ENCODE measurements around the gene CBX1. TPM values are rescaled to one million over a fixed set of nuclear protein-coding genes. Genes with fewer than 3 reads are reported as not detected.

The CBX1 gene
- polyA plus RNA-seq (2012; ENCODE audit: missing spikeins): 78.8 TPM

DNA sequence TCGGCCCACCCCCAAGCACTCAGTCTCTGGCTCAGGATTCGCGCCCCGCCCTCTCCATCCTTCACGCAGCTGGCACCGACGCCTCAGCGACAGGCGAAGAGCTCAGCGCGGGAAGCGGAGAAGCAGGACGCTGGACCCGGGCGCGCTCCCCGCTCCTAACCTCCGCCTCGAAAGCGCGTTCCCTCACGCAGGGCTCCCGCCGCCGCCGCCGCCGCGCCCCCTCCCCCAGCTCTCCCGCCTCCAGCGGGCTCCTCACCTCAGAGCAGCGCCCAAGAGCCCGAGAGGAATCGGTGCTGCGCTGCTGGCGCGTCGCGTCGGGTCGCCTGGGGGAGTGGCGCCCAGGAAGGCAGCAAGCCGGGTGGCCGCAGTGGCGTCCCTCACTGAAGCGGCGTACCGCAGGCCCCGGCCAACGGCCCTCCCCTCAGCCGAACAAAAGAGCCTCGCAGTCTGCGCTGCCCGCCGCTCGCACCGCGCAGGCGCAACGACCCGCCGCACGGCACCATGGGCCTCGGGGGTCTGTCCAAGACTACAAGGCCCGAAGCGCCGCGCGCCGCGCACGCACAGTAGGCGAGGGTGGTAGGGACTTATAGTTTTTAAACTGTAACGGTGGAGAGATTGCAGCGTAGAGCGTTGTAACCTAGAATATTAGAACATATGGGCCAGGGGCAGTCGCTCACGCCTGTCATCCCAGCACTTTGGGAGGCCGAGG, at the start of gene CBX1:
Gene CBX1, minus strand, starts transcription at position 467 of the 709 bp plus-strand sequence. CDS start 24,474 bp downstream, outside the sequence.
- TF ChIP-seq POLR2A (IDR thresholded peaks at IDR 0.05; ENCODE audit: low read depth, low read length) (no peak), TAF1 (IDR thresholded peaks at IDR 0.05; ENCODE audit: borderline replicate concordance, low read depth, low read length) (0 out of 2 replicates have a peak, but pooled peaks have one; percentile 41)
- peak; percentile 86 for FAIRE-seq

DNA sequence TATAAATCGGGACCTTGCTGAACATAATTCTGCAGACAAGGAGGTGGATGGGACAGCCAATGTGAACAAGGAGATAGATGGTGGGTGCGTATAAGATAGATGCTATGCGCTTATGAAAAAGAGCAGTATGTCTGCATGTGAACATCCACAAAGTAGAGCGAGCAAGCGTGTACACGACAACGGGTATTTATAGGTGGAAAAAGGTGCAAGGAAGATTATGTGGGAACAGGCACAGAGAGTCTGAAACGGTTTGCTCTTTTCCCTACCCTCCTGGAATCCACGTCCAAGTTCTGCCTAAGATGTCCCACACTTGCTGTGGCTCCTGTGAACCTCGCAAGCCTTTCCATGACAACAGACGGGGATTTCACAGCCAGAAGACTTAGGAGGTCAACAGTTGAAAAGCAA, 49.3 kb upstream of the CBX1 start:
- FAIRE-seq (no peak), DNase-seq (ENCODE audit: insufficient read length) (no peak)
- TF ChIP-seq POLR2A (IDR thresholded peaks at IDR 0.05; ENCODE audit: low read depth, low read length): no peak
- TF ChIP-seq TAF1 (IDR thresholded peaks at IDR 0.05; ENCODE audit: borderline replicate concordance, low read depth, low read length): no peak
- no peak for TF ChIP-seq POLR2AphosphoS5 (IDR thresholded peaks at IDR 0.05; ENCODE audit: low read depth, low read length)

More for the DNA sequence above, at the start of gene CBX1:
- DNase-seq (ENCODE audit: insufficient read length): peak; percentile 77

DNA sequence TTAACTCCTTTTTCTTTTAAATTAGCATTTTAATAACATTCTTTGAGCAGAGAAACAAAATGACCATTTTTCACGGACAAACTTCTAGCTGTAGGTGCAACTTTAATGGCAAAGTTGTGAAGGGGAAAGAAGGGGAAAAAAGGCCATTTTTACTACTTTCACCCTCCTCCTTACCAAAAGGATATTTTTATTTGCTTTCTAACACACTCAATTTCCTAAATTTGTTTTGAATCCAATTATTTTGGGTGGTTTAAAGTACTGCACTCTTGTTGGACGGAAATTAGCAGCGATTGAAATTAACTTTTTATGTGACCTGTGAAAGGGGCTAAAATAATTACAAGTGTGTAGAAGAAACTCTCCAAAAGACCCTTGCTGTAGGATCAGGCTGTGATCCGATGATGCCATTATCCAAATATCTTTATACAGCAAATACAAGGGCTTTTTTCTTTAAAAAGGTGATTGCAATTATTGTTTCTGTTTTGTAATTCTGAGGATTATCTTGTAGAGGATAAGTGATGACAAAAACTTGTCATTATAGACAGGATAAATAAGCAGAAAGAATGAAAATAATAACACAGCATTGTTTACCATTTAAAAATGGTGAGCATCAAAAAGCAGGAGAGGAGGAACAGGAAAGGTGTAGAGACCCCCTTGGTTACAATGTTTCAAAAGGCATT, 48.6 kb upstream of the CBX1 start:
- TF ChIP-seq TAF1 (IDR thresholded peaks at IDR 0.05; ENCODE audit: borderline replicate concordance, low read depth, low read length) (no peak), POLR2AphosphoS5 (IDR thresholded peaks at IDR 0.05; ENCODE audit: low read depth, low read length) (no peak), POLR2A (IDR thresholded peaks at IDR 0.05; ENCODE audit: low read depth, low read length) (no peak)
- no peak for FAIRE-seq
- DNase-seq (ENCODE audit: insufficient read length): no peak

DNA sequence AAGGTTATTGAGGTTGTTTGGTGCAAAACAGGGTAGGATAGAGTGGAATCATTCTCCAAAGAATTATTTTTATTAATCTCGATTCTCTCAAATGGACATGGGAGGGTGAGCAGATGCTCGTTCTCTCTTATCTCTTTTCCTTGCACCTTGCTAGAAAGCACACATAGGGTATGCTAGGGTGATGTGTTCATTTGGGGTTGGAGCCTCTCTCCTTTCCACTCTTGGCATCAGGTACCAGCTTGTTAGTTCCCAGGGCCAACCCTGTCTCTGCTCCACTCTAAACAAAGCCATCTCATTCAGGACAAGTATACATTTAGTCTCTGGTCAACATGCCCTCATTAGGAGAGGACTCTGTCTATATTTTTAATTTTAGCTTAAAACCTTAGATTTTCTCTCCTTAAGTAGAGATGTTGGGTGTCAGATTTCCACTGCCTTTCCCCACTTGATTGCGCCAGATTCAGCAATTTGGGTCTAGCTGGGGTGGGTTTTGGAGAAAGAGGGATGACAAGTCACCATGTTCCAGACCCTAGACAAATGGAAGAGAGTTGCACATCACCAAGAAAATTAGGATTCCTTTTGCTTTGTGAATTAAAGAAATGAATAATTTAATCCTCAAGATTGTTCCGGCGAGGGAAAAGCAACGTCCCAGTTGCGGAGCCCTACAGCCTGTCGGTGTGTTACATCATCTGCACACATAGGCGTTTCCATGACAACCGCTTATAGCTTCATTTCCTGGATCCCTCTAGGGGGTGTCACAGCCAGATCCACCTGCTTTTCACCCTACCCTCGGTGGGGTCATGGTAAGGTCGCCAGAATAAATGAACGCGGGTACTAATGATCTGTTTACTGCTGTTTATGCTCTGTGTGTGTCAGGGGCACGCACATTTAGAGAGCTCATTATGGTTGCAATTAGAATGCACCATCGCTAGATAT, 47.8 kb upstream of the CBX1 start:
- FAIRE-seq (no peak), DNase-seq (ENCODE audit: insufficient read length) (no peak)
- TF ChIP-seq POLR2AphosphoS5 (IDR thresholded peaks at IDR 0.05; ENCODE audit: low read depth, low read length): no peak
- TF ChIP-seq POLR2A (IDR thresholded peaks at IDR 0.05; ENCODE audit: low read depth, low read length): no peak
- TF ChIP-seq TAF1 (IDR thresholded peaks at IDR 0.05; ENCODE audit: borderline replicate concordance, low read depth, low read length): no peak

DNA sequence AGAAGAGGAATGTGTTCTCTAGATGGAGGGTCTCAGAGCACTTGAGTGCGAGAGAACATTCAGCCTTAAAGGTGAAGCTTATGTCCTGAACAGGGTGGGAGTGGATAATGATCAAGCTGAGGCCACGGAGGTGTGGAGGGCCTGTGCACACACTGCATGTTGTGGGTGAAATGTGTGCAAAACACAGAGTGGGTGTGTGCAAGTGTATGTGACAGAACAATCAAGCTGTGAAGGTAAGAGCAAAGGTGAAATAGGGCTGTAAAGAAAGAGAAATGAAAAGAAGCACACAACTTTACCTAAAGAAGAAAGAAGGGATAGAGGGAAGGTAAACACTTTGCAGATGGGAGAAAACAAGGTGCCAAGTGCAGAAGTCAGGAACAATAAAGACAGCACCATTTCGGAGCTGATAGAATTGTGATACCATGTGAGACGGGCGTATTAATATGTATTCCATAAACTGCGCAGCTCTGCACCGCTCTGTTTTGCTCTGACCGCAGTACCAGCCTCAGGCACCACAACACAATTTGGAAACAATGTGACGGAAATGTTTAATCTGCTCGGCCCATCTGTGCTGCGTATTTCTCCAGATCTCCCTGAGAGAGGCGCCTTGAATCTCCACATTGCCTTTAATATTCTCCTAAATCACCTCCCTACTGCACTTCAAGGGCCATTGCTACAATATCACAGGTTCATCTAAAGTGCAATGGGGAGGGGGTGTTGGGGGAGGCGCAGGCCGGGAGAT, 46.9 kb upstream of the CBX1 start:
- DNase-seq (ENCODE audit: insufficient read length) (no peak), FAIRE-seq (no peak)
- no peak for TF ChIP-seq TAF1 (IDR thresholded peaks at IDR 0.05; ENCODE audit: borderline replicate concordance, low read depth, low read length)
- no peak for TF ChIP-seq POLR2AphosphoS5 (IDR thresholded peaks at IDR 0.05; ENCODE audit: low read depth, low read length)

DNA sequence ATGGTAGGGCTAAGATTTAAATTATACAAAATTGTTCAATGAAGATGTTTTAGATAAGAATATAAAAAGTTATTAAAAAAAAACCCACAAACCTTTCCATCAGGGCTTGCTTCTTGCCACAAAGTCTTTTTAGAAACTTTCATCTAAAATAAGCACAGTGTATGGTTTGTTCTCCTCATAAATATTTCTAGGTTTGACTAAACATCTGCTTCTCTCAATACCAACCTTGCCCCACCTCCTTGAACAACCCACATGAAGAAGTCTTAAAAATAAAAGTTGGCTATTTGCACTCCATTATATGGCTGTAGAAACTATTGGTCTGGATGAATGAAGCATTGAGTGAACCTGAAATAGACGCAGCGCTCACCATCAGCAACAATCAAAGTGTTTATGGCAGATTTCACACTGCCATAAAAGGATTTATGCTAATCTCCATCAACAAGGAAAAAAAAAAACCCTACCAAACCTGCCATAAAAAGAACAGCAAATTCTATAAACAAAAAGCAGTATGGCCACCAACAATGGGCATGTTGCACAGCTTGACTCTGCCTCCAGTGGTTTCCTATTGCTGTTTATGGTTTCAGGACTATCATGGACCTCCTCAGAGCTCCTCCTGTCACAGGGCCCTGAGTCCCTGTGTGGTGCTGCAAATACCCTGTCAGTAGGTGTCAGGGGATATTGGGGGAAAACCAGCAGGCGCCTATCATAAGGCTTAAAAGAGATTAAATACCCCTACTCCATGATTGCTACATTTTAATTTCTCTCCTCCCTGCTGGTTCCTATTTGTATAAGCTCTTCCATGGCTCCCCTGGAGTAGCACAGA, 43.9 kb upstream of the CBX1 start:
- FAIRE-seq (no peak), DNase-seq (ENCODE audit: insufficient read length) (no peak)
- no peak for TF ChIP-seq TAF1 (IDR thresholded peaks at IDR 0.05; ENCODE audit: borderline replicate concordance, low read depth, low read length)
- no peak for TF ChIP-seq POLR2A (IDR thresholded peaks at IDR 0.05; ENCODE audit: low read depth, low read length)
- no peak for TF ChIP-seq POLR2AphosphoS5 (IDR thresholded peaks at IDR 0.05; ENCODE audit: low read depth, low read length)

DNA sequence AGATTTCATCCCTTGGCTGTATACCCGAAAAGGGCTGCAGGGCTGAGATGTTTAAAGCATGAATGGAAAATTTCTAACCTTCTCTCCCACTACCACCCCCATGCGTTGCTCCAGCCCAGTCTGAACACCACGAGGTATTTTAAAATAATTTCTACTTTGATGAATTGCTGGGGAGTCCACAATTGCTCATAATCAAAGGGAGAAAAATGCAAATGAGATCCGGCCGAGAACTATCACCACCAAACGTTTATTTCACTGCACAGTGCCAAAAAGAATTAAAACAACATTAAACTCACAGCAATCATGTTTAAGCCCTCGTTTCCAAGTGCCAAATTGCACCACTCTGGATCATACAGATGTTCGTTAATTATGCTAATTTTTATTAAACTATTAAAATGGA, 43.0 kb upstream of the CBX1 start:
- TF ChIP-seq TAF1 (IDR thresholded peaks at IDR 0.05; ENCODE audit: borderline replicate concordance, low read depth, low read length): no peak
- no peak for TF ChIP-seq POLR2A (IDR thresholded peaks at IDR 0.05; ENCODE audit: low read depth, low read length)
- no peak for TF ChIP-seq POLR2AphosphoS5 (IDR thresholded peaks at IDR 0.05; ENCODE audit: low read depth, low read length)
- no peak for DNase-seq (ENCODE audit: insufficient read length)
- no peak for FAIRE-seq

DNA sequence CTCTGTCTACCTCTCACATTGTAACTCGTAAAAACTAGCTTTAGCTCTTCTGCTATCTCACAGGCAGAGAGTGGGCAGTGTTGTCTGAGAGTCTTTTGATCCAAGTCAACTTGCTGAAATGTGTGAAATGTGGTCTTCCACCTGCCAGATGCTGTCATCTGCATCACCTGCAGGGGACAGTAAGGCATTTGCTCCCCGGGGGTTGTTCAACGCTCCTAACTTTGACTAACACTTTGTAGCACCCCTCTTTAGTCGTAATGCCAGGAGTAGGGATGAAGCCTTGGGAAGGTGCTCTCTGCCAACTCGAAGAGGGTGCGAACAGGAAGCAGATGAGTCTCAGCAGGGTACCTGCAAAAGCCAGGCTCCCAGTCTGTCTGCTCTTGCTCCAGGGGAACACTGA, 42.4 kb upstream of the CBX1 start:
- DNase-seq (ENCODE audit: insufficient read length): no peak
- no peak for FAIRE-seq
- TF ChIP-seq TAF1 (IDR thresholded peaks at IDR 0.05; ENCODE audit: borderline replicate concordance, low read depth, low read length) (no peak), POLR2A (IDR thresholded peaks at IDR 0.05; ENCODE audit: low read depth, low read length) (no peak), POLR2AphosphoS5 (IDR thresholded peaks at IDR 0.05; ENCODE audit: low read depth, low read length) (no peak)

DNA sequence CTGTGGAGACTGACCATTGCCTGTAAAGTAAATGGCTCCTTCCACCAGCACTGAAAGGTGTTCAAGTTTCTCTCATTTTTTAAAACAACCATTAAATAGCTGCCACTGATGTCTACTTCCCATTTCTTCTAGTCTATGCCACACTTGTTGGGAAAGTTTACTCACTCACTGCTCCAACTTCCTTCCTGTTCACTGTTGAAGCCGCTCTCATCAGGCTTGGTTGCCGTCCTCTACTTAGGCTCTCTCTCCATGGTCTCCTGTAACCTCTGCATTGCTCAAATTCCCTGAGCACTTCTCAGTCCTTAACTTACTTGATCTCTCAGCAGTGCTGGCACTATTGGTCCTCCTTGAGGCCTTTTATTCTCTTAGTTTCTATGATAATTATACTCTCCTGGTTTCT, 38.7 kb upstream of the CBX1 start:
- FAIRE-seq (no peak), DNase-seq (ENCODE audit: insufficient read length) (no peak)
- TF ChIP-seq POLR2A (IDR thresholded peaks at IDR 0.05; ENCODE audit: low read depth, low read length) (no peak), TAF1 (IDR thresholded peaks at IDR 0.05; ENCODE audit: borderline replicate concordance, low read depth, low read length) (no peak), POLR2AphosphoS5 (IDR thresholded peaks at IDR 0.05; ENCODE audit: low read depth, low read length) (no peak)

DNA sequence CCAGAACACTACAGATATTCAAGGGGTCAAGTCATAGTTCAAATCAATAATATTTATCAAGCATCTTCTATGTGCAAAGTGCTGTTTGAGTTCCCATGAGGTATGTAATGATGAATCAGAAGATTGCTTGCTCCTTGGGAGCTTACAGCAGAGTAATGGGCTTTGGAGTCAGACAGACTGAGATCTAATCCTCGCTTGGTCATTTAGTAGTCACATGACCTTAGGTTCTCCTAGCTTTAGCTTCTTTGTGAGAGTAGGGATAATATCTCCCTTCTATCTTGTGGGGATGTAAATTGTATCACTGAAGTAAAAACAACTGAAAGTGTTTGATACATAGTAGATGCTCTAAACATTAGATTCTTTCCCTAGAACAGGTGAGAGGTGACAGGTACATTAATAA, 36.4 kb upstream of the CBX1 start:
- FAIRE-seq (no peak), DNase-seq (ENCODE audit: insufficient read length) (no peak)
- TF ChIP-seq POLR2A (IDR thresholded peaks at IDR 0.05; ENCODE audit: low read depth, low read length) (no peak), TAF1 (IDR thresholded peaks at IDR 0.05; ENCODE audit: borderline replicate concordance, low read depth, low read length) (no peak), POLR2AphosphoS5 (IDR thresholded peaks at IDR 0.05; ENCODE audit: low read depth, low read length) (no peak)
